ENCODE results near the gene CEBPZOS. TPM values are rescaled to one million over a fixed set of nuclear protein-coding genes. Genes with fewer than 3 reads are reported as not detected.
"Not testable (repeated sequence)": the region's sequence is repeated elsewhere in the genome, so short reads cannot be mapped to it uniquely, and the experiment has no call there.

The CEBPZOS gene
- total RNA-seq, 4 donors from 2014 or later, result 16.3 to 33.6 (median 20.1) TPM

DNA sequence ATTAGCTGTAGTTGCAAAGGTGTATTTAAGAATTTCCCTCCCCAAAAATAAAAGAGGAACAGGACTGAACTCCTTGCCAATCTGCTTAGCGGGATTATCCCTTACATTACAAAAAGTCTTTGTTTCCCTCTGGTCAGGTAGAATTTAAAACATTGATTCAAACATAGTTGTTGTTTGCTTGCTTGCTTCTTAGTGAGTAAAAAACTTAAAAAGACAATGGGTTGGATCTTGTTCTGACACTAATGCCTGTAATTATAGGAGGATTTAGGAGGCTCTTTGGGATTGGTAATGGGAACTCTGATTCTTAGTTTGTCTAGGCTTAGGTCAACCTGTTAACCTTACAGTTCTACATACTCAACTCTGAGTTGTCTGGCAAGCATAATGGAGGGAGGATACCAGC, 3.7 kb upstream of the CEBPZOS start:
- DNase-seq (ENCODE audit: low spot score in 2 of 2), result no peak
- 89% methylated on average over 1 of the region's 1 CpG for WGBS
- TF ChIP-seq POLR2AphosphoS5 (IDR thresholded peaks at IDR 0.05) (no peak), POLR2A (IDR thresholded peaks at IDR 0.05) (no peak), EP300 (IDR thresholded peaks at IDR 0.05) (no peak)
- TF ChIP-seq, protein P1, sequence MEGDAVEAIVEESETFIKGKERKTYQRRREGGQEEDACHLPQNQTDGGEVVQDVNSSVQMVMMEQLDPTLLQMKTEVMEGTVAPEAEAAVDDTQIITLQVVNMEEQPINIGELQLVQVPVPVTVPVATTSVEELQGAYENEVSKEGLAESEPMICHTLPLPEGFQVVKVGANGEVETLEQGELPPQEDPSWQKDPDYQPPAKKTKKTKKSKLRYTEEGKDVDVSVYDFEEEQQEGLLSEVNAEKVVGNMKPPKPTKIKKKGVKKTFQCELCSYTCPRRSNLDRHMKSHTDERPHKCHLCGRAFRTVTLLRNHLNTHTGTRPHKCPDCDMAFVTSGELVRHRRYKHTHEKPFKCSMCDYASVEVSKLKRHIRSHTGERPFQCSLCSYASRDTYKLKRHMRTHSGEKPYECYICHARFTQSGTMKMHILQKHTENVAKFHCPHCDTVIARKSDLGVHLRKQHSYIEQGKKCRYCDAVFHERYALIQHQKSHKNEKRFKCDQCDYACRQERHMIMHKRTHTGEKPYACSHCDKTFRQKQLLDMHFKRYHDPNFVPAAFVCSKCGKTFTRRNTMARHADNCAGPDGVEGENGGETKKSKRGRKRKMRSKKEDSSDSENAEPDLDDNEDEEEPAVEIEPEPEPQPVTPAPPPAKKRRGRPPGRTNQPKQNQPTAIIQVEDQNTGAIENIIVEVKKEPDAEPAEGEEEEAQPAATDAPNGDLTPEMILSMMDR (IDR thresholded peaks at IDR 0.05), result no peak
- H3K4me1 ChIP-seq, result peaks cover 28% of the 10 kb centered on the region
- no peak overlapping the region for H3K27ac ChIP-seq
- H3K4me3 ChIP-seq, result no peak overlapping the region
- no peaks in the 10 kb centered on the region for H3K9me3 ChIP-seq
- H3K36me3 ChIP-seq, result no peaks in the 10 kb centered on the region
- no peaks in the 10 kb centered on the region for H3K27me3 ChIP-seq

DNA sequence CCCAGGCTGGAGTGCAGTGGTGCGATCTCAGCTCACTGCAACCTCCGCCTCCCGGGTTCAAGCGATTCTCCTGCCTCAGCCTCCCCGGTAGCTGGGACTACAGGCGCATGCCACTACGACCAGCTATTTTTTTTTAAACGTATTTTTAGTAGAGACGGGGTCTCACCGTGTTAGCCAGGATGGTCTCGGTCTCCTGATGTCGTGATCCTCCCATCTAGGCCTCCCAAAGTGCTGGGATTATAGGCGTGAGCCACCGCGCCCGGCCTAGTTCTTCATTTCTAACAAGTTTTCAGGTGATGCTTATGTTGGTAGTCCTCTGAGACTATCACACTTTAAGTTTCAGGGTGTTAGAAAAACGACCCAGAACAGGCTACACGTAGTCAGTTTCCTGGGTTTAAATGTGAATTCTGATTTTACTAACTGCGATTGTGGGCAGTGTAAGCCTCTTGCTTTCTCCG, 405 bp upstream of the CEBPZOS start:
- H3K4me1 ChIP-seq, result peaks cover 33% of the 10 kb centered on the region
- H3K27ac ChIP-seq, result peak overlapping the region; percentile 92
- not testable (repeated sequence) for H3K27me3 ChIP-seq; H3K36me3 ChIP-seq; DNase-seq (ENCODE audit: low spot score in 2 of 2); H3K9me3 ChIP-seq
- WGBS, result 84% methylated on average over 20 of the region's 20 CpGs
- H3K4me3 ChIP-seq, result peak overlapping the region; percentile 94

DNA sequence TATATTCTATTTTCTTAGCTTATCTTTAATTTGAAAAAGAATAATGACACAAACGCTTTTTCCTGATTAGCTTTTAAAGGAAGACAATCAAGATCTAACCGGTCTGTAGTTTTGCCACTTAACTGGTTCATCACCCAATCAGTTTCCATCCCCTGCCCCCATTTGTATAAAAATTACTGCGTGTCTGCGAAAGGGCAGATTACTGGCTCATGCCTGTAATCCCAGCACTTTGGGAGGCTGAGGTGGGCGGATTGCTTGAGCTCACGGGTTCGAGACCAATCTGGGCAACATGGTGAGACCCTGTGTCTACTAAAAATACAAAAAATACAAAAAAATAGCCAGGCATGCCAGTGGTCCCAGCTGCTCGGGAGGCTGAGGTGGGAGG, 2.4 kb downstream of the CEBPZOS start:
- H3K36me3 ChIP-seq, result peaks cover 33% of the 10 kb centered on the region
- H3K4me3 ChIP-seq, result no peak overlapping the region
- DNase-seq (ENCODE audit: low spot score in 2 of 2), result no peak
- no peak overlapping the region for H3K27ac ChIP-seq
- TF ChIP-seq, protein P1 (IDR thresholded peaks at IDR 0.05), result no peak
- TF ChIP-seq EP300 (IDR thresholded peaks at IDR 0.05) (no peak), POLR2AphosphoS5 (IDR thresholded peaks at IDR 0.05) (no peak), POLR2A (IDR thresholded peaks at IDR 0.05) (no peak)
- peaks cover under 1% of the 10 kb centered on the region for H3K9me3 ChIP-seq
- H3K4me1 ChIP-seq, result peaks cover 29% of the 10 kb centered on the region
- H3K27me3 ChIP-seq, result no peaks in the 10 kb centered on the region
- 92% methylated on average over 8 of the region's 8 CpGs for WGBS

DNA sequence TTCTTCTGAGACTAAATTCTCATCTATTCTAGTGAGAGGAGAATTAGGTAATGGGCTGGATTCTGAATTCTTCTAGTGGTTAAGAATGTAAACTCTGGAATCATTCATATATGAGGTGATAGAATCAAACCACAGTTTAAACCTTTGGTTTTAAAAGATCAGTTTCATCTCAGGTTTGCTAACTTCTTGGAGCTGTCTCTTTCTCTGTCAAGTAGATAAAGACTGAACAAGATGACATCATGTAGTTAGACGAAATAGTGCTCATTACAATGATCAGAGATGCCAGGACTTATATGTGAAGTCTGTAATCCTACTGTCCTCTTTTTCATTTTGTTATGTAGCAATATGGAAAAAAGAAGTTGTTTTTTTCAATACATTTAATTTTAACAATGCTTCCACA, 4.9 kb downstream of the CEBPZOS start:
- TF ChIP-seq, protein P1 (IDR thresholded peaks at IDR 0.05), result no peak
- no peak for TF ChIP-seq EP300 (IDR thresholded peaks at IDR 0.05)
- TF ChIP-seq POLR2AphosphoS5 (IDR thresholded peaks at IDR 0.05), result no peak
- TF ChIP-seq POLR2A (IDR thresholded peaks at IDR 0.05), result no peak
- Histone ChIP-seq H3K4me3 (no peak overlapping the region), H3K27ac (no peak overlapping the region), H3K9me3 (peaks cover 4% of the 10 kb centered on the region), H3K36me3 (peaks cover 58% of the 10 kb centered on the region), H3K4me1 (peaks cover 26% of the 10 kb centered on the region), H3K27me3 (no peaks in the 10 kb centered on the region)
- DNase-seq (ENCODE audit: low spot score in 2 of 2), result no peak
- WGBS, result 61% methylated on average over 1 of the region's 1 CpG

DNA sequence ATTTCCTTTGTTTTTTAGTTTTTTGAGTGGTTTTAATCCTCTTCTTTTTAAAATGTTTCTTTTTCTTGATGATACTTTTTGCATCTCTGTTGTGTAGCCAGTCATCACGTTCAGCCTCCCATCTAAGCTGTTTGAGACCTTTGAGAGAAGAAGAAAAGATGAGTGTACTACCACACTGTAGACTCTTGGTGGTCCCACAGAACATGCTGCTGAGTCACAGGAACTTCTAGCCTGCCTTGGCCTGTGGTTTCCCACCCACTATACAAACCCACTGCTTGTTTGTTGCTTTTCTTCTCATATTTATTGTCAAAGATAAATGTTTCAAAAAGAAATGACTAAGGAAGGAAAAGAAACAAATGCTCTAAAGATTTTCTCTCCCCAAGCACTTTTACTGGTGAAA, 5.5 kb downstream of the CEBPZOS start:
- TF ChIP-seq POLR2A (IDR thresholded peaks at IDR 0.05) (no peak), EP300 (IDR thresholded peaks at IDR 0.05) (no peak), POLR2AphosphoS5 (IDR thresholded peaks at IDR 0.05) (no peak)
- TF ChIP-seq, protein P1 (IDR thresholded peaks at IDR 0.05), result no peak
- WGBS, result 81% methylated on average over 1 of the region's 1 CpG
- Histone ChIP-seq H3K27me3 (no peaks in the 10 kb centered on the region), H3K27ac (no peak overlapping the region), H3K4me3 (no peak overlapping the region), H3K36me3 (peaks cover 64% of the 10 kb centered on the region), H3K9me3 (peaks cover 4% of the 10 kb centered on the region), H3K4me1 (peaks cover 23% of the 10 kb centered on the region)
- no peak for DNase-seq (ENCODE audit: low spot score in 2 of 2)

DNA sequence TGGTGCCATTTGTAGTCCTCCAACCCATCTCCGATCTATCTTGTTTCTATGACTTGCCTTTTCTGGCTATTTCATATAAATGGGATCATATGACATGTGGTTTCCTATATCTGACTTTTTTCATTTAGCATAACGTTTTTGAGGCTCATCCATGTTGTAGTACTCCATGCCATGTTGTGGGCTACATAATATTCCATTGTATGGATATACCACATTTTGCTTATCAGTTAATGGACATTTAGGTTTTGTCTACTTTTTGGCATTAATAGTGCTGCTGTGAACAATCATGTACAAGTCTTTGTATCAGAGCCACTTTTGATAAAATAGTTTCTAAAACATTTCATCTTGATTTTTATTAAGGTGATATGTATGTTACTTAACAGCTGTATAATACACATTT, 7.4 kb downstream of the CEBPZOS start:
- H3K4me1 ChIP-seq, result peaks cover 3% of the 10 kb centered on the region
- H3K9me3 ChIP-seq, result peaks cover 6% of the 10 kb centered on the region
- no peaks in the 10 kb centered on the region for H3K27me3 ChIP-seq
- no peak for DNase-seq (ENCODE audit: low spot score in 2 of 2)
- no peak overlapping the region for H3K27ac ChIP-seq
- no peak for TF ChIP-seq EP300 (IDR thresholded peaks at IDR 0.05)
- TF ChIP-seq, protein P1 (IDR thresholded peaks at IDR 0.05), result no peak
- TF ChIP-seq POLR2A (IDR thresholded peaks at IDR 0.05), result no peak
- no peak for TF ChIP-seq POLR2AphosphoS5 (IDR thresholded peaks at IDR 0.05)
- WGBS, result 92% methylated on average over 2 of the region's 2 CpGs
- peaks cover 83% of the 10 kb centered on the region for H3K36me3 ChIP-seq
- no peak overlapping the region for H3K4me3 ChIP-seq

DNA sequence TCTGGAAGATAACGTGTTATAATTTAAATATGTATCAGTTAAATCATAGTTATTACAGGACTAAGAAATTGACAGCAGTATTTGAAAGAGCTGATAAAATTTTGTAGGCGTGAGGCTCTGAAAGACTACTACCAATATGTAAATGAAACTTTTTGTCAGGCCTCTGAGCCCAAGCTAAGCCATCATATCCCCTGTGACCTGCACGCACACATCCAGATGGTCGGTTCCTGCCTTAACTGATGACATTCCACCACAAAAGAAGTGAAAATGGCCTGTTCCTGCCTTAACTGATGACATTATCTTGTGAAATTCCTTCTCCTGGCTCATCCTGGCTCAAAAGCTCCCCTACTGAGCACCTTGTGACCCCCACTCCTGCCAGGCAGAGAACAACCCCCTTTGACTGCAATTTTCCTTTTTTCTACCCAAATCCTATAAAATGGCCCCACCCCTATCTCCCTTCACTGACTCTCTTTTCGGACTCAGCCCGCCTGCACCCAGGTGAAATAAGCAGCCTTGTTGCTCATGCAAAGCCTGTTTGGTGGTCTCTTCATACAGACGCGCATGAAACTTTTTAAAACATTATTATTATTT, 8.9 kb downstream of the CEBPZOS start:
- not testable (repeated sequence) for H3K4me3 ChIP-seq; DNase-seq (ENCODE audit: low spot score in 2 of 2); H3K4me1 ChIP-seq; H3K9me3 ChIP-seq; H3K27ac ChIP-seq; H3K27me3 ChIP-seq
- H3K36me3 ChIP-seq, result peaks cover 98% of the 10 kb centered on the region
- 84% methylated on average over 8 of the region's 8 CpGs for WGBS

Measured in suprapubic skin (tissue), 4 donors.